ENCODE results near the gene SMTNL2. TPM values are rescaled to one million over a fixed set of nuclear protein-coding genes. Genes with fewer than 3 reads are reported as not detected.

The SMTNL2 gene
- total RNA-seq, 1 donor from 2014 or later: 1.7 TPM

DNA sequence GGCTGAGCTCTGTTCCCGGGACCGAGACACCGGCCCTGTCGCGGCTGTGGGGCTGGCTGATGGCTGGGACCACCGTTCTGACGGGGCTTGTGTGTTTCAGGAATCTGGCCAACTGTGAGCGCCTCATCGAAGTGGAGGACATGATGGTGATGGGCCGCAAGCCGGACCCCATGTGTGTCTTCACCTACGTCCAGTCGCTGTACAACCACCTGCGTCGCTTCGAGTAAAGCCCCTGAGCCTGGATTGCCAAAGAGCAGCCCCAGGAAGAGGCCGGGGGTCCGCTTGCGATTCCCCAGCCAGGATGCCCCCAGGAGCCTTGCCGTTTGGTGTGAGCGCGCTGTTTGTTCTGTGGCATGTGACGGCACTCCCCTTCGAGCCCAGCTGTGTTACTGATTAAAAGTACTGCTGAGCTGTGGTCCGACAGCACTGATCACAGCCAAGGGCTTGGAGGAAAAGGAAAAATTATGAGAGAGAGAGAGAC is 23.0 kb downstream of the SMTNL2 start:
- Mint-ChIP-seq H3K27me3 (ENCODE audit: unreplicated experiment) (peaks cover 16% of the 10 kb centered on the region), H3K4me1 (ENCODE audit: unreplicated experiment) (peaks cover 49% of the 10 kb centered on the region), H3K36me3 (ENCODE audit: unreplicated experiment) (no peaks in the 10 kb centered on the region), H3K4me3 (ENCODE audit: unreplicated experiment) (no peak overlapping the region), H3K9me3 (ENCODE audit: unreplicated experiment) (no peaks in the 10 kb centered on the region), H3K27ac (ENCODE audit: unreplicated experiment) (peak overlapping the region; percentile 92)
- TF ChIP-seq, protein P1, sequence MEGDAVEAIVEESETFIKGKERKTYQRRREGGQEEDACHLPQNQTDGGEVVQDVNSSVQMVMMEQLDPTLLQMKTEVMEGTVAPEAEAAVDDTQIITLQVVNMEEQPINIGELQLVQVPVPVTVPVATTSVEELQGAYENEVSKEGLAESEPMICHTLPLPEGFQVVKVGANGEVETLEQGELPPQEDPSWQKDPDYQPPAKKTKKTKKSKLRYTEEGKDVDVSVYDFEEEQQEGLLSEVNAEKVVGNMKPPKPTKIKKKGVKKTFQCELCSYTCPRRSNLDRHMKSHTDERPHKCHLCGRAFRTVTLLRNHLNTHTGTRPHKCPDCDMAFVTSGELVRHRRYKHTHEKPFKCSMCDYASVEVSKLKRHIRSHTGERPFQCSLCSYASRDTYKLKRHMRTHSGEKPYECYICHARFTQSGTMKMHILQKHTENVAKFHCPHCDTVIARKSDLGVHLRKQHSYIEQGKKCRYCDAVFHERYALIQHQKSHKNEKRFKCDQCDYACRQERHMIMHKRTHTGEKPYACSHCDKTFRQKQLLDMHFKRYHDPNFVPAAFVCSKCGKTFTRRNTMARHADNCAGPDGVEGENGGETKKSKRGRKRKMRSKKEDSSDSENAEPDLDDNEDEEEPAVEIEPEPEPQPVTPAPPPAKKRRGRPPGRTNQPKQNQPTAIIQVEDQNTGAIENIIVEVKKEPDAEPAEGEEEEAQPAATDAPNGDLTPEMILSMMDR (IDR thresholded peaks at IDR 0.05): no peak
- DNase-seq (ENCODE audit: extremely low spot score, unreplicated experiment): no peak

DNA sequence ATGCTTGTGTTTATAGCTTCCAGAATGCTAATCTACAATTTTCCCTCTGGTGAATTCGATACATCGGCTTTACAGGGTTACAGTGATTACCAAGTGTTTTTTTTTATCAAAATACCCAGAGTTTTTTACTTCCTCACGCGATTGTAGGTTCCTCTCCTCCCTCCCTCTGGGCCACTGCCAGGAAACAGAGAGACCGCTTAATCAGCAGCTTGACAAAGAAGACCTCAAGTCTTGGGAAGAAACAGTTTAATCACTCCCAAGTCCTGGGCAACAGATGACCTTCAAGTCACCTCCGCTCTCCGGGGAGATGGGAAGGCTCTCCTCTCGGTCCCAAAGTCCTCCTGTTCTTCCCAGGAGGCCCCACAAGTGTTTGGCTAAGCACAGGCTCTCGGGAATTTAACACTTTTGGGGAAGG is 23.5 kb downstream of the SMTNL2 start:
- DNase-seq (ENCODE audit: extremely low spot score, unreplicated experiment): no peak
- Mint-ChIP-seq H3K4me3 (ENCODE audit: unreplicated experiment) (peak overlapping the region; percentile 46), H3K4me1 (ENCODE audit: unreplicated experiment) (peaks cover 49% of the 10 kb centered on the region), H3K27ac (ENCODE audit: unreplicated experiment) (peak overlapping the region; percentile 92), H3K27me3 (ENCODE audit: unreplicated experiment) (peaks cover 16% of the 10 kb centered on the region), H3K36me3 (ENCODE audit: unreplicated experiment) (no peaks in the 10 kb centered on the region), H3K9me3 (ENCODE audit: unreplicated experiment) (no peaks in the 10 kb centered on the region)
- TF ChIP-seq, protein P1 (IDR thresholded peaks at IDR 0.05): no peak

DNA sequence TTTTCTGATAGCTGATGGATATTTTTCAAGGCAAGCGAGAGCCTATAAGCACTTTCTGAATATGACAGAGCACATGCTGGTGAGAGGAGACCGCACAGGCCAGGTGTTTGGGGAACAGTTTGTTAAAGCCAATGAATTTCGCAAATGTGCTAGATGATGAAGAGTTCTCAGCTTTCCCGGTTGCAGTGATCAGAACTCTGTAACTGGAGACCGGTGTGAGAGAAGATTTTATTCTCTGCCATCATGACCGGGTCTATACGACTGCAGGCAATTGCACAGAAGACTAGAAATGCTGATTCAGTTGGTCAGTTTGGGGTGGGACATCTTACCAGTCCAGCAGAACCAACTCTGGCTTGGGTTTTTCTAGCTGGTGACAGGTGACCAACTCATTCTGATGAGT is 25.4 kb downstream of the SMTNL2 start:
- no peak overlapping the region for H3K4me3 Mint-ChIP-seq (ENCODE audit: unreplicated experiment)
- no peaks in the 10 kb centered on the region for H3K36me3 Mint-ChIP-seq (ENCODE audit: unreplicated experiment)
- H3K4me1 Mint-ChIP-seq (ENCODE audit: unreplicated experiment): peaks cover 34% of the 10 kb centered on the region
- TF ChIP-seq, protein P1 (IDR thresholded peaks at IDR 0.05): no peak
- DNase-seq (ENCODE audit: extremely low spot score, unreplicated experiment): no peak
- peaks cover 20% of the 10 kb centered on the region for H3K27me3 Mint-ChIP-seq (ENCODE audit: unreplicated experiment)
- no peaks in the 10 kb centered on the region for H3K9me3 Mint-ChIP-seq (ENCODE audit: unreplicated experiment)
- no peak overlapping the region for H3K27ac Mint-ChIP-seq (ENCODE audit: unreplicated experiment)

DNA sequence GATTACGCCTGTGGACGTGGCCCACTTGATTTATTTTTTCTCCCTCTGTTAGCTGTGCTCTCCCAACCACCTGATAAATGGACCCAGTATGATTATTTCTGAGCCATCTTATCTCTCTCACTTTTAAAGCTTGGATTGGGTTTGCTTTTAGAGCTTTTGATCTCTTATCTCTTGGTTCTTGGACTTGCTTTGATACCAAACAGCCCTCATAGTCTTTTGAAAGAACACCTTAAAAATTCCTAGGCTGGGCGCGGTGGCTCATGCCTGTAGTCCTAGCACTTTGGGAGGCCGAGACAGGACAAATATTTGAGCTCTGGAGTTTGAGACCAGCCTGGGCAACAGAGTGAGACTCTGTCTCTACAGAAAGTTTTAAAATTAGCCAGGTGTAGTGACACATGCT is 25.8 kb downstream of the SMTNL2 start:
- no peak for DNase-seq (ENCODE audit: extremely low spot score, unreplicated experiment)

DNA sequence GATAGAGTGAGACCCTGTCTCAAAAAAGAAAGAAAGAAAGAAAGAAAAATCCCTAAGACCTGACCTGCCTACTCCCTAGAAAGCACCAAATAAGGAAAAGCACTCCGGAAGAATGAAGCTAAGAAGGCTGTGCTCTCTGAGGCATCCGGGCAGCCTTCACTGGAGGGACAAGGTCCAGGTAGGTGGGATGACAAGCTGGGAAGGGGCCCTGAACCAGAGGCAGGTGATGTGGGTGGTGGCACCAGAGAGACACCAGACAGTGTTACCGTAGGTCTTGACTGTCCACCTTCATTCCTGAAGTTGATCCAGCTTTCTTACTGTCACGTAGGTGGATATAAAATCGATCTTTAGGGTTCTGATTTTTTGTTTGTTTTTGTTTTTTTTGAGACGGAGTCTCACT is 26.3 kb downstream of the SMTNL2 start:
- H3K27ac Mint-ChIP-seq (ENCODE audit: unreplicated experiment): no peak overlapping the region
- H3K36me3 Mint-ChIP-seq (ENCODE audit: unreplicated experiment): no peaks in the 10 kb centered on the region
- H3K4me3 Mint-ChIP-seq (ENCODE audit: unreplicated experiment): no peak overlapping the region
- peaks cover 25% of the 10 kb centered on the region for H3K4me1 Mint-ChIP-seq (ENCODE audit: unreplicated experiment)
- no peak for DNase-seq (ENCODE audit: extremely low spot score, unreplicated experiment)
- H3K9me3 Mint-ChIP-seq (ENCODE audit: unreplicated experiment): no peaks in the 10 kb centered on the region
- peaks cover 20% of the 10 kb centered on the region for H3K27me3 Mint-ChIP-seq (ENCODE audit: unreplicated experiment)
- TF ChIP-seq, protein P1 (IDR thresholded peaks at IDR 0.05): no peak

More for the DNA sequence above, 25.8 kb downstream of the SMTNL2 start:
- Mint-ChIP-seq H3K36me3 (ENCODE audit: unreplicated experiment) (no peaks in the 10 kb centered on the region), H3K27ac (ENCODE audit: unreplicated experiment) (no peak overlapping the region), H3K4me1 (ENCODE audit: unreplicated experiment) (peaks cover 30% of the 10 kb centered on the region), H3K4me3 (ENCODE audit: unreplicated experiment) (no peak overlapping the region), H3K27me3 (ENCODE audit: unreplicated experiment) (peaks cover 20% of the 10 kb centered on the region), H3K9me3 (ENCODE audit: unreplicated experiment) (no peaks in the 10 kb centered on the region)
- TF ChIP-seq, protein P1 (IDR thresholded peaks at IDR 0.05): no peak

Measured in osteocyte (in vitro differentiated cells).